WTC11 (cell line): Measurements from ENCODE around the gene P2RX2.

Experiments used
- ESRRA ChIP-seq: sonication (generic); formaldehyde crosslinking; IDR thresholded peaks from 2 replicates; pipeline ENCODE4 v1.8.1; 2022; ENCODE audit warnings: mild to moderate bottlenecking, missing genetic modification reagents, borderline replicate concordance
- GABPB1 ChIP-seq: sonication (generic); formaldehyde crosslinking; IDR thresholded peaks from 2 replicates; pipeline ENCODE4 v1.8.1; 2023; ENCODE audit warnings: mild to moderate bottlenecking, missing genetic modification reagents
- SMAD3 ChIP-seq: sonication (generic); formaldehyde crosslinking; IDR thresholded peaks from 2 replicates; pipeline ENCODE4 v1.8.0; 2022; ENCODE audit warnings: missing genetic modification reagents, mild to moderate bottlenecking, borderline replicate concordance
- TP53 ChIP-seq: sonication (generic); formaldehyde crosslinking; IDR thresholded peaks from 2 replicates; pipeline ENCODE4 v1.8.1; 2023; ENCODE audit warnings: mild to moderate bottlenecking, missing genetic modification reagents
- ZNF138 ChIP-seq: sonication (generic); formaldehyde crosslinking; conservative IDR thresholded peaks from 2 replicates; pipeline ENCODE4 v1.8.1; 2022; ENCODE audit warnings: mild to moderate bottlenecking, moderate library complexity, missing genetic modification reagents
- ZNF232 ChIP-seq: sonication (generic); formaldehyde crosslinking; IDR thresholded peaks from 2 replicates; pipeline ENCODE4 v1.8.0; 2022; ENCODE audit warnings: mild to moderate bottlenecking, missing genetic modification reagents
- TF ChIP-seq, protein P1 (sequence below): sonication (generic); formaldehyde crosslinking; IDR thresholded peaks from 2 replicates; pipeline ENCODE4 v1.8.1; 2023; ENCODE audit warnings: mild to moderate bottlenecking, missing genetic modification reagents, moderate library complexity
- TF ChIP-seq, protein P2 (sequence below): fragments of 200-600 bp; IDR thresholded peaks from 2 replicates; pipeline ENCODE4 v1.8.0; 2022; ENCODE audit warnings: antibody characterized with exemption
- TF ChIP-seq, protein P3 (sequence below): sonication (generic); formaldehyde crosslinking; IDR thresholded peaks from 2 replicates; pipeline ENCODE4 v1.8.1; 2022; ENCODE audit warnings: low read depth, mild to moderate bottlenecking, moderate library complexity, missing genetic modification reagents, borderline replicate concordance
- TF ChIP-seq, protein P4 (sequence below): sonication (generic); formaldehyde crosslinking; IDR thresholded peaks from 2 replicates; pipeline ENCODE4 v1.8.1; 2023; ENCODE audit warnings: mild to moderate bottlenecking, missing genetic modification reagents, moderate library complexity

DNA sequence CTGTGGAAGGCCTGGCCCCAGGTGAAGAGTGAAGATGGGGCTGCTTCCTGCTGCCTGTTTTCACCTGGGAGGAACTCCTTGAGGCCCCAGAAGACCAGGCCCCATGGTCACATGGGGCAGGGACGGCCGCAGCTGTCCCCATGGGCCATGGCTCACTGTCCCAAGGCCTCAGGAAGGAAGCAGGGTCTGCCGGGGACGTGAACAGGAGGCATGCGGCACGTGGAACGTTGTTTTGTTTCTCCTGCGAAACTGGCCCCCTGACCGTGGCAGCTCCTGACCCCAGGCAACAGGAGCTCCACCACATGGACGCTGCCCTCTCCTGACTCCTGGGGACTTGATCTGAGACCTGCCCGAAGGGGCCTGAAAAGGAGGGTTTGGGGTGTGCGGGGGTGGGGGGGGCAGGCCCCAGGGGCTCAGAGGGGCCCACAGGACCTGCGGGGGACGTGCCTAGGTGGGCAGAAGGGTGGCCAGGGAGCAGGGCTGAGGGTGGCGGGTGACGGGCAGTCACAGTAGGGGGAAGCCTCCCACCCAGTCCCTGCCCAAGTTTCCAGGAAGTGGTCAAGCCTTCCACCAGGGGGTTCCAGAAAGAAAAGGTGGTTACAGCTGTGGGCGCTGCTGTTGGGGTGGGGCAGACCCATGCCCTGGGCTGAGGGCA, 49.6 kb upstream of the P2RX2 start:
- no peak for TF ChIP-seq GABPB1 (CRISPR knock-in tag)
- TF ChIP-seq, protein P1, sequence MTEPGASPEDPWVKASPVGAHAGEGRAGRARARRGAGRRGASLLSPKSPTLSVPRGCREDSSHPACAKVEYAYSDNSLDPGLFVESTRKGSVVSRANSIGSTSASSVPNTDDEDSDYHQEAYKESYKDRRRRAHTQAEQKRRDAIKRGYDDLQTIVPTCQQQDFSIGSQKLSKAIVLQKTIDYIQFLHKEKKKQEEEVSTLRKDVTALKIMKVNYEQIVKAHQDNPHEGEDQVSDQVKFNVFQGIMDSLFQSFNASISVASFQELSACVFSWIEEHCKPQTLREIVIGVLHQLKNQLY (CRISPR knock-in tag) = no peak
- TF ChIP-seq, protein P2, sequence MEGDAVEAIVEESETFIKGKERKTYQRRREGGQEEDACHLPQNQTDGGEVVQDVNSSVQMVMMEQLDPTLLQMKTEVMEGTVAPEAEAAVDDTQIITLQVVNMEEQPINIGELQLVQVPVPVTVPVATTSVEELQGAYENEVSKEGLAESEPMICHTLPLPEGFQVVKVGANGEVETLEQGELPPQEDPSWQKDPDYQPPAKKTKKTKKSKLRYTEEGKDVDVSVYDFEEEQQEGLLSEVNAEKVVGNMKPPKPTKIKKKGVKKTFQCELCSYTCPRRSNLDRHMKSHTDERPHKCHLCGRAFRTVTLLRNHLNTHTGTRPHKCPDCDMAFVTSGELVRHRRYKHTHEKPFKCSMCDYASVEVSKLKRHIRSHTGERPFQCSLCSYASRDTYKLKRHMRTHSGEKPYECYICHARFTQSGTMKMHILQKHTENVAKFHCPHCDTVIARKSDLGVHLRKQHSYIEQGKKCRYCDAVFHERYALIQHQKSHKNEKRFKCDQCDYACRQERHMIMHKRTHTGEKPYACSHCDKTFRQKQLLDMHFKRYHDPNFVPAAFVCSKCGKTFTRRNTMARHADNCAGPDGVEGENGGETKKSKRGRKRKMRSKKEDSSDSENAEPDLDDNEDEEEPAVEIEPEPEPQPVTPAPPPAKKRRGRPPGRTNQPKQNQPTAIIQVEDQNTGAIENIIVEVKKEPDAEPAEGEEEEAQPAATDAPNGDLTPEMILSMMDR = no peak
- TF ChIP-seq, protein P3, sequence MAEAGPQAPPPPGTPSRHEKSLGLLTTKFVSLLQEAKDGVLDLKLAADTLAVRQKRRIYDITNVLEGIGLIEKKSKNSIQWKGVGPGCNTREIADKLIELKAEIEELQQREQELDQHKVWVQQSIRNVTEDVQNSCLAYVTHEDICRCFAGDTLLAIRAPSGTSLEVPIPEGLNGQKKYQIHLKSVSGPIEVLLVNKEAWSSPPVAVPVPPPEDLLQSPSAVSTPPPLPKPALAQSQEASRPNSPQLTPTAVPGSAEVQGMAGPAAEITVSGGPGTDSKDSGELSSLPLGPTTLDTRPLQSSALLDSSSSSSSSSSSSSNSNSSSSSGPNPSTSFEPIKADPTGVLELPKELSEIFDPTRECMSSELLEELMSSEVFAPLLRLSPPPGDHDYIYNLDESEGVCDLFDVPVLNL (CRISPR knock-in tag) = no peak
- TF ChIP-seq ZNF232 = no peak
- TF ChIP-seq ZNF138 (CRISPR knock-in tag) = no peak
- TF ChIP-seq, protein P4, sequence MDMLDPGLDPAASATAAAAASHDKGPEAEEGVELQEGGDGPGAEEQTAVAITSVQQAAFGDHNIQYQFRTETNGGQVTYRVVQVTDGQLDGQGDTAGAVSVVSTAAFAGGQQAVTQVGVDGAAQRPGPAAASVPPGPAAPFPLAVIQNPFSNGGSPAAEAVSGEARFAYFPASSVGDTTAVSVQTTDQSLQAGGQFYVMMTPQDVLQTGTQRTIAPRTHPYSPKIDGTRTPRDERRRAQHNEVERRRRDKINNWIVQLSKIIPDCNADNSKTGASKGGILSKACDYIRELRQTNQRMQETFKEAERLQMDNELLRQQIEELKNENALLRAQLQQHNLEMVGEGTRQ (CRISPR knock-in tag) = no peak
- no peak for TF ChIP-seq ESRRA (CRISPR knock-in tag)
- no peak for TF ChIP-seq SMAD3 (CRISPR knock-in tag)
- no peak for TF ChIP-seq TP53 (CRISPR knock-in tag)
